GM15510 (cell line): ENCODE data around the gene TOMM40.

ENCODE experiments used
- POLR2A ChIP-seq: IDR thresholded peaks from 3 replicates; pipeline ENCODE4 v1.6.1; 2011; ENCODE audit warnings: borderline replicate concordance; ENCODE audit not compliant: insufficient read length; ENCODE audit errors: extremely low read depth

Gene TOMM40

DNA sequence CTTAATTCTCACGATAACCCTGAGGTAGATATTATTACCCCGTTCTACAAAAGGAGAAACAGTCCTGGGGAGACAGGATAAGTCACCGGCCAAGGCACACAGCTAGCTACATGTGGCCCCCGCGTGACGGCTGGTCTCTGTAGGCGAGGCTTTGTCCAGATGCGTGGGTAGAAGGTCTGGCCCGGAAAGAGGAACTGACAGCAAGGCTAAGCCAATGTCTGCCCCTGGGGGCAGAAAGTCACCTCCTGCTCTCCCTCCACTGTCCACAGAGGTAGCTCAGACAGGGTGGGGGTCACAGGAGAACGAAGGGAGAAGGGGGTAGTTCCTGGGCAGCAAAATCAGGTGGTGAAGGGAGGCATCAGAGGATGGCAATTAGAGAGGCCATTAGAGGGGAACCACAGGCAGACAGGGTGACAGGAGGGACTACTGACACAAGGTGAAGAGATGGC lies 52.8 kb downstream of the TOMM40 start:
- peak; percentile 45 for TF ChIP-seq POLR2A

DNA sequence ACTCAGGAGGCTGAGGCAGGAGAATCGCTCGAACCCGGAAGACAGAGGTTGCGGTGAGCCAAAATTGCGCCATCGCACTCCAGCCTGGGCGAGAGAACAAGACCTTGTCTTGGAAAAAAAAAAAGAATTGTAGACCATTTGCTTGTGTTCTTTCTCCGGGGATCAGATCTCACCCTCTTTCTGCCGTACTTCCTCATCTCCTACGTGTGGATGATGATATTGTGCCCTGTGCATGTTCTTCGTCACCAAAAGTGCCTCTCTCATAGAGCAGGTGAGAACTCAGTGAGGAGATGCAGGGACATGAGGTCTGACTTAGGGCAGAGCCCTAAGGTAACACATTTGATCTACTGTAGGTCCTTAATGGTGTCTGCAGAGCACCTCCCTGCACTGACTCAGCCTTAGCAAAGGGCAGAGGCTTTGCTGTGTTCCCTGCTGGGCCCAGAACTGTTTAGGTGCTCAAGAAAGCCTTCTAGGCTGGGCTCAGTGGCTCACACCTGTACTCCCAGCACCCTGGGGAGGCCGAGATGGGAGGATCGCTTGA lies 56.1 kb downstream of the TOMM40 start:
- TF ChIP-seq POLR2A: no peak

DNA sequence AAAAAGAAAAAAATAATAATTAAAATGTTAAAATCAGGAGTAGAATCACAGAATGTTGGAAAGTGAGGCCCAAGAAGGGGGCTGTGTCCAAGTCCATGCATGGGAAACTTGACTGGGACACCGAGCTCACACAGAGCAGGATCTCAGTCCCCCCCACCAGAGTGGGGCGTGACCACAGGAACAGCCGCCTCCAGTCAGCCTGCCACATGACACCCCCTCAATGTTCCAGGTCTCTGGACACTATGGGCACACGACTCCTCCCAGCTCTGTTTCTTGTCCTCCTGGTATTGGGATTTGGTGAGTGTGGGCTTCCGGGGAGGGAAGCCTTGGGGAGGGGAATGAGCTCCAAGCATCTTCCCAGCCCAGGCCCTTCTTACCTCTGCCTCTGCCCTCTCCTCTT lies 57.2 kb downstream of the TOMM40 start:
- no peak for TF ChIP-seq POLR2A

DNA sequence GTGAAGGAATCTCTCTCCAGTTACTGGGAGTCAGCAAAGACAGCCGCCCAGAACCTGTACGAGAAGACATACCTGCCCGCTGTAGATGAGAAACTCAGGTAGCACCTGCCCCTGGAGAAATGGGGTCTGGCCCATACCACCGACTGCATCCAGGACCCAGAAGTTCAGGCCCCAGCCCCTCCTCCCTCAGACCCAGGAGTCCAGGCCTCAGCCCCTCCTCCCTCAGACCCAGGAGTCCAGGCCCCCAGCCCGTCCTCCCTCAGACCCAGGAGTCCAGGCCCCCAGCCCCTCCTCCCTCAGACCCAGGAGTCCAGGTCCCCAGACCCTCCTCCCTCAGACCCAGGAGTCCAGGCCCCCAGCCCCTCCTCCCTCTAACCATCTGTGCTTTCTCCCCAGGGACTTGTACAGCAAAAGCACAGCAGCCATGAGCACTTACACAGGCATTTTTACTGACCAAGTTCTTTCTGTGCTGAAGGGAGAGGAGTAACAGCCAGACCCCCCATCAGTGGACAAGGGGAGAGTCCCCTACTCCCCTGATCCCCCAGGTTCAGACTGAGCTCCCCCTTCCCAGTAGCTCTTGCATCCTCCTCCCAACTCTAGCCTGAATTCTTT lies 57.8 kb downstream of the TOMM40 start:
- TF ChIP-seq POLR2A: no peak

GRCh38 chr19:44949550-44949949 lies 58.5 kb downstream of the TOMM40 start:
- no peak for TF ChIP-seq POLR2A

- TF ChIP-seq POLR2A: no peak
Measured at GRCh38 chr19:44951179-44952159, 60.4 kb downstream of the TOMM40 start.
